ENCODE measurements around the gene FUT7.

FUT7 gene

GRCh38 chr9:136994180-136994887 lies 37.6 kb downstream of the FUT7 start:
- Histone ChIP-seq H4K20me1 (ENCODE audit: insufficient read depth) (no peaks in the 10 kb centered on the region), H3K4me2 (no peak overlapping the region), H3K27me3 (ENCODE audit: insufficient read depth, low read depth) (peaks cover 46% of the 10 kb centered on the region), H3K27ac (no peak overlapping the region), H3K36me3 (ENCODE audit: insufficient read depth) (no peaks in the 10 kb centered on the region), H3K4me3 (IDR thresholded peaks at IDR 0.05; ENCODE audit: insufficient read depth, low read depth, low read length) (no peak overlapping the region), H3K79me2 (ENCODE audit: insufficient read depth, low read depth) (no peaks in the 10 kb centered on the region), H3K4me1 (ENCODE audit: low read depth, poor library complexity, severe bottlenecking) (peaks cover 13% of the 10 kb centered on the region), H3K9ac (no peak overlapping the region), H2AFZ (ENCODE audit: low read depth) (no peak overlapping the region)
- TF ChIP-seq CTCF (conservative IDR thresholded peaks at IDR 0.05; ENCODE audit: low read depth, low read length), result no peak

DNA sequence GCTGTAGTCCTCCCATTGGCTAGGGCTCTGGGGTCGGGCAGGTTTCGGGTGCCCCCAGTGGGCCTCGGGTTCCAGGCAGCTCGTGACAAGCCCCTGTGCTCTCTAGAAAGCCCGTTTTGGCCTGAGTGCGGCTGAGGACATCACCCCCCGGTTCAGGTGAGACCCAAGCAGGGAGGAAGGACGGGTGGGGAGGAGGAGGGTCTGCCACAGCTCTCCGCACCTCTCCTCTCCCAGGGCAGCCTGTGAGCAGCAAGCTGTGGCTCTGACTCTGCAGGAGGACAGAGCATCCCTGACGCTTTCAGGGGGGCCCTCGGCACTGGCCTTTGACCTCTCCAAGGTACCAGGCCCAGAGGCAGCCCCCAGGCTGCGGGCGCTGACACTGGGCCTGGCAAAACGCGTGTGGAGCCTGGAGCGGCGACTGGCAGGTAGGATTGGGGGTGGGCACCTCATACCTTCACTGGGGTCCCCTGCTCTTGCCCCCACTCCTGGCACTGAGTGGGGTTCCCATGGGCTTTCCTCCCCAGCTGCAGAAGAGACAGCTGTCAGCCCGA lies 39.0 kb downstream of the FUT7 start:
- no peak overlapping the region for H3K4me3 ChIP-seq (IDR thresholded peaks at IDR 0.05; ENCODE audit: insufficient read depth, low read depth, low read length)
- peaks cover 47% of the 10 kb centered on the region for H3K27me3 ChIP-seq (ENCODE audit: insufficient read depth, low read depth)
- TF ChIP-seq CTCF (conservative IDR thresholded peaks at IDR 0.05; ENCODE audit: low read depth, low read length), result no peak
- H3K36me3 ChIP-seq (ENCODE audit: insufficient read depth), result no peaks in the 10 kb centered on the region
- H3K79me2 ChIP-seq (ENCODE audit: insufficient read depth, low read depth), result no peaks in the 10 kb centered on the region
- peak overlapping the region; percentile 89 for H3K4me2 ChIP-seq
- H2AFZ ChIP-seq (ENCODE audit: low read depth), result peak overlapping the region; percentile 72; the same call in 1 of the 2 replicates
- H3K4me1 ChIP-seq (ENCODE audit: low read depth, poor library complexity, severe bottlenecking), result peaks cover 9% of the 10 kb centered on the region
- H3K27ac ChIP-seq, result peak overlapping the region; percentile 76
- no peaks in the 10 kb centered on the region for H4K20me1 ChIP-seq (ENCODE audit: insufficient read depth)
- H3K9ac ChIP-seq, result peak overlapping the region; percentile 86

DNA sequence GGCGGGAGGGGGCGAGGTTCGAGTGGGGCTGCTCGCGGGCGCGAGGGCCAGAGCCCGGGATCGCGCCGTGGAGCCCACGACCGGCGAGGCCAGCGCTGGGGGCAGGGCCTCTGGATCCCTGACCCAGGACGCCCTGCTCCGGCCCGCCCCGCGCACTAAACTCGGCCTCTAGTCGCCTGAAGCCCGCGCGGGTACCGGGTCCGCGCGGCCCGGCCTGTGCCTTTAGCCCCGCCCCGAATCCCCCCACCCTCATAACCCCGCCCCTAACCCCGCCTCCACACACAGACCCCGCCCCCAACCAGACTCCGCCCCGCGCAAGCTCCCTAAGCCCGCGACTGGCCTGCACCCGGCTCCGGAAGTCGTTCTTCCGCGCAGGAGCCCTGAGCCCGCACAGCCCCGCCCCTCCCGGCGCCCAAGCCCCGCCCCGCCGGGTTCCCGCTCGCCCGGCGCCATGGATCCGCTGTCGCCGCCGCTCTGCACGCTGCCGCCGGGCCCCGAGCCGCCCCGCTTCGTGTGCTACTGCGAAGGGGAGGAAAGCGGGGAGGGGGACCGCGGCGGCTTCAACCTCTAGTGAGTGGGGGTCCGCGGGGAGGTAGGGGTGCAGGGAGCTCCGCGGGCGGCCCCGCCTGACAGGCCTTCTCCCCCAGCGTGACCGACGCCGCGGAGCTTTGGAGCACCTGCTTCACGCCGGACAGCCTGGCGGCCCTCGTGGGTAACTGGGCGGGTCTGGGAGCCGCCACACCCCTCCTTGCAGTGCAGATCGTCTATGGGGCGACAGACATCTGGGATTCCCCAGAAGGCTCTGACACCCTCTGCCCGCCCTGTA lies 39.7 kb downstream of the FUT7 start, which contains the start of gene PAXX:
Gene PAXX (plus strand): TSS at position 430 of the 826 bp plus-strand sequence. CDS start 22 bp downstream, at position 452.
- peak within 1 kb of the TSS; percentile 86 for H3K9ac ChIP-seq
- peak within 1 kb of the TSS; percentile 89 for H3K4me2 ChIP-seq
- H3K4me3 ChIP-seq (IDR thresholded peaks at IDR 0.05; ENCODE audit: insufficient read depth, low read depth, low read length), result no peak within 1 kb of the TSS
- peak within 1 kb of the TSS; percentile 76 for H3K27ac ChIP-seq
- peak within 1 kb of the TSS; percentile 72 for H2AFZ ChIP-seq (ENCODE audit: low read depth)
- TF ChIP-seq CTCF (conservative IDR thresholded peaks at IDR 0.05; ENCODE audit: low read depth, low read length), result no peak
- peaks cover 47% of the 10 kb centered on the region for H3K27me3 ChIP-seq (ENCODE audit: insufficient read depth, low read depth)
- no peaks in the 10 kb centered on the region for H3K79me2 ChIP-seq (ENCODE audit: insufficient read depth, low read depth)
- peaks cover 9% of the 10 kb centered on the region for H3K4me1 ChIP-seq (ENCODE audit: low read depth, poor library complexity, severe bottlenecking)
- H4K20me1 ChIP-seq (ENCODE audit: insufficient read depth), result no peaks in the 10 kb centered on the region
- H3K36me3 ChIP-seq (ENCODE audit: insufficient read depth), result no peaks in the 10 kb centered on the region

- no peak overlapping the region for H2AFZ ChIP-seq (ENCODE audit: low read depth)
- H3K4me1 ChIP-seq (ENCODE audit: low read depth, poor library complexity, severe bottlenecking), result peaks cover 9% of the 10 kb centered on the region
- no peaks in the 10 kb centered on the region for H4K20me1 ChIP-seq (ENCODE audit: insufficient read depth)
- H3K27me3 ChIP-seq (ENCODE audit: insufficient read depth, low read depth), result peaks cover 59% of the 10 kb centered on the region
- H3K4me2 ChIP-seq, result no peak overlapping the region
- H3K79me2 ChIP-seq (ENCODE audit: insufficient read depth, low read depth), result no peaks in the 10 kb centered on the region
- no peak for TF ChIP-seq CTCF (conservative IDR thresholded peaks at IDR 0.05; ENCODE audit: low read depth, low read length)
- H3K27ac ChIP-seq, result no peak overlapping the region
- no peak overlapping the region for H3K9ac ChIP-seq
- H3K36me3 ChIP-seq (ENCODE audit: insufficient read depth), result no peaks in the 10 kb centered on the region
- no peak overlapping the region for H3K4me3 ChIP-seq (IDR thresholded peaks at IDR 0.05; ENCODE audit: insufficient read depth, low read depth, low read length)
Observed at GRCh38 chr9:136990242-136990911, 41.5 kb downstream of the FUT7 start.

All from KMS-11 (cell line).